KMS-11 (cell line): ENCODE results near the gene PPM1D.

ENCODE experiments used
- H2AFZ ChIP-seq: fragments of 200-600 bp; sonication (generic); 2 replicates; pipeline ENCODE4 v1.6.1; 2016; ENCODE audit warnings: antibody characterized with exemption, mixed run types, low read depth
- H3K27ac ChIP-seq: fragments of 200-600 bp; sonication (generic); 2 replicates; pipeline ENCODE4 v1.6.1; 2016; ENCODE audit warnings: mild to moderate bottlenecking, mixed run types
- H3K27me3 ChIP-seq: fragments of 200-600 bp; sonication (generic); 2 replicates; pipeline ENCODE4 v1.6.1; 2017; ENCODE audit warnings: mild to moderate bottlenecking, low read depth, mixed run types, moderate library complexity; ENCODE audit not compliant: insufficient read depth
- H3K36me3 ChIP-seq: fragments of 200-600 bp; sonication (generic); 2 replicates; pipeline ENCODE4 v1.6.1; 2017; ENCODE audit warnings: mild to moderate bottlenecking, mixed run types; ENCODE audit not compliant: insufficient read depth
- H3K4me1 ChIP-seq: fragments of 200-600 bp; sonication (generic); 2 replicates; pipeline ENCODE4 v1.6.1; 2016; ENCODE audit warnings: mild to moderate bottlenecking, low read depth, mixed run types; ENCODE audit not compliant: poor library complexity, severe bottlenecking
- H3K4me2 ChIP-seq: fragments of 200-600 bp; sonication (generic); 2 replicates; pipeline ENCODE4 v1.7.0; 2016; ENCODE audit warnings: mild to moderate bottlenecking, mixed run types
- H3K4me3 ChIP-seq: fragments of 200-600 bp; sonication (generic); IDR thresholded peaks from 2 replicates; pipeline ENCODE4 v1.6.1; 2017; ENCODE audit warnings: low read depth, low read length, mixed read lengths; ENCODE audit not compliant: insufficient read depth
- H3K79me2 ChIP-seq: fragments of 200-600 bp; sonication (generic); 2 replicates; pipeline ENCODE4 v1.6.1; 2016; ENCODE audit warnings: low read depth, mixed run types; ENCODE audit not compliant: insufficient read depth
- H3K9ac ChIP-seq: fragments of 200-600 bp; sonication (generic); 2 replicates; pipeline ENCODE4 v1.6.1; 2016; ENCODE audit warnings: mild to moderate bottlenecking, mixed run types
- H4K20me1 ChIP-seq: fragments of 200-600 bp; sonication (generic); 2 replicates; pipeline ENCODE4 v1.6.1; 2016; ENCODE audit warnings: mild to moderate bottlenecking, mixed run types; ENCODE audit not compliant: insufficient read depth
- TF ChIP-seq, protein P1 (sequence below): fragments of 200-600 bp; sonication (generic); conservative IDR thresholded peaks from 2 replicates; pipeline ENCODE4 v1.6.1; 2017; ENCODE audit warnings: low read depth, mild to moderate bottlenecking, antibody characterized with exemption, low read length, moderate library complexity, mixed read lengths

Gene PPM1D

GRCh38 chr17:60675997-60676396 lies 76.0 kb downstream of the PPM1D start:
- peaks cover 15% of the 10 kb centered on the region for H3K4me1 ChIP-seq
- no peaks in the 10 kb centered on the region for H3K27me3 ChIP-seq
- TF ChIP-seq, protein P1, sequence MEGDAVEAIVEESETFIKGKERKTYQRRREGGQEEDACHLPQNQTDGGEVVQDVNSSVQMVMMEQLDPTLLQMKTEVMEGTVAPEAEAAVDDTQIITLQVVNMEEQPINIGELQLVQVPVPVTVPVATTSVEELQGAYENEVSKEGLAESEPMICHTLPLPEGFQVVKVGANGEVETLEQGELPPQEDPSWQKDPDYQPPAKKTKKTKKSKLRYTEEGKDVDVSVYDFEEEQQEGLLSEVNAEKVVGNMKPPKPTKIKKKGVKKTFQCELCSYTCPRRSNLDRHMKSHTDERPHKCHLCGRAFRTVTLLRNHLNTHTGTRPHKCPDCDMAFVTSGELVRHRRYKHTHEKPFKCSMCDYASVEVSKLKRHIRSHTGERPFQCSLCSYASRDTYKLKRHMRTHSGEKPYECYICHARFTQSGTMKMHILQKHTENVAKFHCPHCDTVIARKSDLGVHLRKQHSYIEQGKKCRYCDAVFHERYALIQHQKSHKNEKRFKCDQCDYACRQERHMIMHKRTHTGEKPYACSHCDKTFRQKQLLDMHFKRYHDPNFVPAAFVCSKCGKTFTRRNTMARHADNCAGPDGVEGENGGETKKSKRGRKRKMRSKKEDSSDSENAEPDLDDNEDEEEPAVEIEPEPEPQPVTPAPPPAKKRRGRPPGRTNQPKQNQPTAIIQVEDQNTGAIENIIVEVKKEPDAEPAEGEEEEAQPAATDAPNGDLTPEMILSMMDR: no peak
- H3K9ac ChIP-seq: no peak overlapping the region
- H3K27ac ChIP-seq: no peak overlapping the region
- H4K20me1 ChIP-seq: no peaks in the 10 kb centered on the region
- H2AFZ ChIP-seq: no peak overlapping the region
- no peak overlapping the region for H3K4me2 ChIP-seq
- H3K4me3 ChIP-seq: no peak overlapping the region
- no peaks in the 10 kb centered on the region for H3K79me2 ChIP-seq
- no peaks in the 10 kb centered on the region for H3K36me3 ChIP-seq

DNA sequence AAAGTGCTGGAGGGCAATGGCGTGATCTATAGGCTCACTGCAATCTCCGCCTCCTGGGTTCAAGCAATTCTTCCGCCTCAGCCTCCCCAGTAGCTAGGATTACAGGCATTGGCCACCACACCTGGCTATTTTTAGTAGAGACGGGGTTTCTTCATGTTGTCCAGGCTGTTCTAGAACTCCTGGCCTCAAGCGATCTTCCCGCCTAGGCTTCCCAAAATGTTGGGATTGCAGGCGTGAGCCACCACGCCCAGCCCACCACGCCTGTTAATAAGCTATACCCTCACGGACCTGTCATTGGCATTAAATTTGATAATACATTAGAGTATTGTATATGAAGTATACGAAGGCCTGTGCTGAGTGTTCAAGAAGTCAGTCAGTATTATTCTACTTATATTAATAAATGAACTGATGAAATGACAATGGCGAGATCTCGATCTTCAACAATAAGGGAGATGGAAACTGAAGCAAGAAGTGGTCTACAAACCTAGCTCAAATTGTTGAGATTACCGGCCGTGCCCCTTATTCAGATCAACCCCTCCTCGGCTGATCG lies 76.8 kb downstream of the PPM1D start:
- Histone ChIP-seq H4K20me1 (no peaks in the 10 kb centered on the region), H3K9ac (peak overlapping the region; percentile 25; the same call in 1 of the 2 replicates), H3K36me3 (no peaks in the 10 kb centered on the region)

DNA sequence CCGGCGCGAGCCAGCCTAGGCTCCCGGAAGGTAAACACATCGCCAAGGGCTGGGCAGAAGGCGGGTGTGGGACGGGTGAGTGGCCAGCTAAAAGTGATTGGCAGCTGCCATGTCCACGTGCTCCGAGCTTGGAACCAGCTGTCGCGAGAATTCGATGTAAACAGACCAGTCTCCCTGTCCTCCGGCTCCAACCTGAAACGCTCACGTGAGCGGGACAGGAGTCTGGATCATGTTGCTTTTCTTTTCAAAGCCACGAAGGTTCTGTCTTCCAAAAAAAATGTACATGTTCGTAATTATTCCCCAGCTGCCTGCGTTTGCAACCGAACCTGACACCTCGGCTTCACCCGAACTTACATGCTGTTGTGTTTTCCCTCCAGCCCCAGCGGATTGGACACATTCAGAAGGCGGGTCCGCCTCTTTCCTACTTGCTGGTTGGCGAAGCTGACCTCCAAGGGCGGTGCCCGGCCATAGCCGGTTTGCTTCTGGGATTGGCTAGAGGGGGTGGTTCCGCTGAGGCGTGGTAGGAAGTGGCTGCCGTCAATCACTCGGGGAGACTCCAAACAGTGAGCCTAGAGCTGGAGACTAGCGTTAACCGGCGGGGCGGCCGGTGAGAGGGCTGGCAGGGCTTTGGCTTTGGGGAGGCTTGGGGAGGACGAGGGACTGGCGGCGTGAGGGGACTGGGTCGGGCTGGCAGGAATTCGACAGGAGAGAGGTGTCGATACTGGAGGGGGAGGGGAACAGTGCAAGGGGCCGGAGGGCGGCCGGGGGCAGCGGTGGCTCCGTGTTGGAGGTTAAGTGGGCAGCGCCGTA lies 77.5 kb downstream of the PPM1D start, which contains the start of gene BCAS3:
Gene BCAS3 (plus strand): TSS at position 544 of the 810 bp plus-strand sequence.
- H3K27me3 ChIP-seq: no peaks in the 10 kb centered on the region
- H3K9ac ChIP-seq: peak within 1 kb of the TSS; percentile 53; the same call in 1 of the 2 replicates
- no peak within 1 kb of the TSS for H3K4me3 ChIP-seq
- H3K36me3 ChIP-seq: no peaks in the 10 kb centered on the region
- no peaks in the 10 kb centered on the region for H4K20me1 ChIP-seq
- H3K4me2 ChIP-seq: peak within 1 kb of the TSS; percentile 92
- H3K79me2 ChIP-seq: no peaks in the 10 kb centered on the region
- H2AFZ ChIP-seq: peak within 1 kb of the TSS; percentile 75
- TF ChIP-seq, protein P1: no peak
- H3K4me1 ChIP-seq: peaks cover 15% of the 10 kb centered on the region
- H3K27ac ChIP-seq: no peak within 1 kb of the TSS

More for the DNA sequence above, 76.8 kb downstream of the PPM1D start:
- Histone ChIP-seq H3K4me1 (peaks cover 15% of the 10 kb centered on the region), H3K4me2 (peak overlapping the region; percentile 92), H3K27me3 (no peaks in the 10 kb centered on the region), H3K27ac (no peak overlapping the region), H3K4me3 (no peak overlapping the region), H2AFZ (peak overlapping the region; percentile 75), H3K79me2 (no peaks in the 10 kb centered on the region)
- TF ChIP-seq, protein P1: no peak

- TF ChIP-seq, protein P1: no peak
- no peaks in the 10 kb centered on the region for H3K36me3 ChIP-seq
- H3K4me3 ChIP-seq: no peak overlapping the region
- H2AFZ ChIP-seq: peak overlapping the region; percentile 75
- H4K20me1 ChIP-seq: no peaks in the 10 kb centered on the region
- H3K9ac ChIP-seq: peak overlapping the region; percentile 53; the same call in 1 of the 2 replicates
- peaks cover 15% of the 10 kb centered on the region for H3K4me1 ChIP-seq
- H3K4me2 ChIP-seq: peak overlapping the region; percentile 81
- H3K79me2 ChIP-seq: no peaks in the 10 kb centered on the region
- H3K27ac ChIP-seq: no peak overlapping the region
- no peaks in the 10 kb centered on the region for H3K27me3 ChIP-seq
These were observed 78.1 kb downstream of the PPM1D start for GRCh38 chr17:60678118-60678444.
